HepG2 (cell line): ENCODE measurements around the gene USE1. TPM values are rescaled to one million over a fixed set of nuclear protein-coding genes. Genes with fewer than 3 reads are reported as not detected.

Experiments
- ATAC-seq: fragments of 200-7000 bp; cut with Tn5 transposase; 3 replicates; pipeline ENCODE4 v1.9.1; 2020; ENCODE audit warnings: mild to moderate bottlenecking, moderate library complexity
- BruUV-seq: library from RNA; stranded (reverse); fragments of 400-500 nt; replicated peaks from 2 replicates; lab custom pipeline; 2021; lab: Mats Ljungman, UMichigan
- CTCF ChIA-PET: fragments of 300-600 bp; formaldehyde crosslinking; extraction: SDS; loops from one replicate; lab custom pipeline; 2021; ENCODE audit warnings: low total read pairs, inconsistent platforms, low intra/inter-chr PET ratio; lab: Yijun Ruan, JAX
- POLR2A ChIA-PET: fragments of 350-600 bp; sonication (Branson Sonifier 250); formaldehyde crosslinking; loops from one replicate; lab custom pipeline; 2020; ENCODE audit warnings: antibody characterized with exemption, inconsistent platforms; lab: Yijun Ruan, JAX
- DNase-seq: peaks from one replicate; pipeline ENCODE4 v3.0.0-alpha.2; 2015; ENCODE audit warnings: low spot score
- FAIRE-seq: peaks from 3 replicates; lab custom pipeline; 2011; peaks lifted over from hg19 to GRCh38; lab: Jason Lieb, UNC
- H2AFZ ChIP-seq: one replicate; pipeline ENCODE4 v1.6.1; 2011; ENCODE audit warnings: low read length, inconsistent platforms
- H3K27ac ChIP-seq: fragments of 300-600 bp; 3 replicates; pipeline ENCODE4 v1.8.0; 2011; ENCODE audit warnings: mixed run types, mild to moderate bottlenecking, mixed read lengths, low read length, inconsistent platforms; ENCODE audit not compliant: insufficient read depth; ENCODE audit errors: extremely low read length
- H3K27me3 ChIP-seq, 2 experiments: fragments of 200-600 bp in 1 of 2; 2 replicates in 1 of 2; 3 replicates in 1 of 2; pipeline versions ENCODE4 v1.6.0 to v1.8.0; 2011; ENCODE audit warnings: low read length in 2 of 2, mild to moderate bottlenecking in 2 of 2, moderate library complexity in 2 of 2, inconsistent platforms in 1 of 2; ENCODE audit not compliant: insufficient read depth in 2 of 2, control insufficient read depth in 1 of 2
- H3K36me3 ChIP-seq, 2 experiments: fragments of 200-600 bp in 1 of 2; replicated peaks in 1 of 2; 2 replicates in 1 of 2; 3 replicates in 1 of 2; pipeline versions ENCODE4 v1.5.1 to v1.8.0; 2011; ENCODE audit warnings: low read length in 2 of 2, inconsistent platforms in 1 of 2; ENCODE audit not compliant: insufficient read depth in 2 of 2, control insufficient read depth in 1 of 2
- H3K4me1 ChIP-seq: 2 replicates; pipeline ENCODE4 v1.5.1; 2012; ENCODE audit warnings: low read length, inconsistent platforms; ENCODE audit not compliant: insufficient read depth
- H3K4me2 ChIP-seq: 2 replicates; pipeline ENCODE4 v1.6.0; 2011; ENCODE audit warnings: low read depth, low read length, inconsistent platforms
- H3K4me3 ChIP-seq, 3 experiments: fragments of 200-600 bp in 1 of 3; sonication (generic), shearing (Covaris generic) in 1 of 3; replicated peaks in 1 of 3; 2 replicates each; pipeline ENCODE4 v1.5.1; 2011 to 2016; ENCODE audit warnings: low read length in 3 of 3, inconsistent platforms in 2 of 3, low read depth in 2 of 3, mild to moderate bottlenecking in 2 of 3, control low read depth in 1 of 3, mixed read lengths in 1 of 3; ENCODE audit not compliant: insufficient read depth in 1 of 3
- H3K79me2 ChIP-seq: one replicate; pipeline ENCODE4 v1.6.1; 2011; ENCODE audit warnings: low read length, inconsistent platforms; ENCODE audit not compliant: insufficient read depth
- H3K9ac ChIP-seq: 2 replicates; pipeline ENCODE4 v1.6.0; 2011; ENCODE audit warnings: mild to moderate bottlenecking, low read depth, low read length, inconsistent platforms; ENCODE audit not compliant: insufficient read depth
- H3K9me3 ChIP-seq: 2 replicates; pipeline ENCODE4 v1.5.1; 2012; ENCODE audit warnings: mild to moderate bottlenecking, low read length
- H4K20me1 ChIP-seq: 2 replicates; pipeline ENCODE4 v1.6.0; 2011; ENCODE audit warnings: inconsistent platforms, mild to moderate bottlenecking, low read length, moderate library complexity; ENCODE audit not compliant: insufficient read depth
- GZF1 ChIP-seq: sonication (generic); formaldehyde crosslinking; IDR thresholded peaks from 2 replicates; pipeline ENCODE4 v1.5.1; 2020; ENCODE audit warnings: mild to moderate bottlenecking, missing genetic modification reagents
- HDAC1 ChIP-seq: sonication (generic); formaldehyde crosslinking; IDR thresholded peaks from 2 replicates; pipeline ENCODE4 v1.5.1; 2020; ENCODE audit warnings: mild to moderate bottlenecking, missing genetic modification reagents
- KDM4B ChIP-seq: sonication (generic); formaldehyde crosslinking; IDR thresholded peaks from 2 replicates; pipeline ENCODE4 v1.4.0; 2020; ENCODE audit warnings: missing genetic modification reagents
- MEIS1 ChIP-seq: sonication (generic); formaldehyde crosslinking; IDR thresholded peaks from 2 replicates; pipeline ENCODE4 v1.9.0; 2021; ENCODE audit warnings: mild to moderate bottlenecking, missing genetic modification reagents, moderate library complexity, borderline replicate concordance
- MTERF4 ChIP-seq: sonication (generic); formaldehyde crosslinking; IDR thresholded peaks from 2 replicates; pipeline ENCODE4 v1.8.0; 2023; ENCODE audit warnings: mild to moderate bottlenecking, missing genetic modification reagents
- NR1H2 ChIP-seq: sonication (generic); formaldehyde crosslinking; IDR thresholded peaks from 2 replicates; pipeline ENCODE4 v1.8.1; 2022; ENCODE audit warnings: low read depth, missing genetic modification reagents, borderline replicate concordance
- NR2F6 ChIP-seq, 2 experiments: IDR thresholded peaks; 2 replicates each; pipeline ENCODE4 v1.6.1; 2016; ENCODE audit warnings: antibody characterized with exemption in 1 of 2, mild to moderate bottlenecking in 1 of 2
- REST ChIP-seq, 2 experiments: IDR thresholded peaks; 2 replicates each; pipeline ENCODE4 v1.6.1; 2011 to 2012; ENCODE audit warnings: low read length in 2 of 2, borderline replicate concordance in 1 of 2, low read depth in 1 of 2, mild to moderate bottlenecking in 1 of 2, moderate library complexity in 1 of 2
- SMARCE1 ChIP-seq: fragments of 450-650 bp; IDR thresholded peaks from 2 replicates; pipeline ENCODE4 v1.6.1; 2017; ENCODE audit warnings: borderline replicate concordance
- SRF ChIP-seq: IDR thresholded peaks from 2 replicates; pipeline ENCODE4 v1.6.1; 2011; ENCODE audit warnings: mild to moderate bottlenecking, low read depth, low read length, moderate library complexity
- TBX3 ChIP-seq: fragments of 450-650 bp; IDR thresholded peaks from 2 replicates; pipeline ENCODE4 v1.6.1; 2017; ENCODE audit warnings: antibody characterized with exemption, mild to moderate bottlenecking, inconsistent platforms, borderline replicate concordance
- TEAD3 ChIP-seq: optimal IDR thresholded peaks from 2 replicates; pipeline ENCODE3; 2016; ENCODE audit warnings: borderline replicate concordance
- ZBTB38 ChIP-seq: sonication (generic); formaldehyde crosslinking; IDR thresholded peaks from 2 replicates; pipeline ENCODE4 v1.5.1; 2020; ENCODE audit warnings: mild to moderate bottlenecking, missing genetic modification reagents
- ZNF331 ChIP-seq: sonication (generic); formaldehyde crosslinking; IDR thresholded peaks from 2 replicates; pipeline ENCODE4 v1.4.0; 2020; ENCODE audit warnings: missing genetic modification reagents
- ZNF33A ChIP-seq: sonication (generic); formaldehyde crosslinking; IDR thresholded peaks from 2 replicates; pipeline ENCODE4 v1.5.1; 2020; ENCODE audit warnings: missing genetic modification reagents, mild to moderate bottlenecking, moderate library complexity, borderline replicate concordance
- ZNF362 ChIP-seq: sonication (generic); formaldehyde crosslinking; IDR thresholded peaks from 2 replicates; pipeline ENCODE4 v1.4.0; 2020; ENCODE audit warnings: missing genetic modification reagents, mild to moderate bottlenecking, borderline replicate concordance
- ZNF691 ChIP-seq: sonication (generic); formaldehyde crosslinking; IDR thresholded peaks from 2 replicates; pipeline ENCODE4 v1.4.0; 2020; ENCODE audit warnings: missing genetic modification reagents, low read depth, mild to moderate bottlenecking, borderline replicate concordance
- WGBS: methylation state at CpG from one replicate; pipeline ENCODE4 v1.1.6; 2017; ENCODE audit warnings: low lambda C conversion rate; 5-methylcytosine and 5-hydroxymethylcytosine counted together
- in situ Hi-C: cut with HindIII; loops from 2 replicates; pipeline ENCODE4 v1.10.0; 2017; ENCODE audit warnings: low pct_unique_long_range_greater_than_20kb; ENCODE audit not compliant: extremely low pct_ligation_motif_present
- intact Hi-C: fragments of 100-400 bp; cut with micrococcal nuclease; formaldehyde crosslinking; loops from one replicate; pipeline ENCODE4 v1.10.0; 2022; ENCODE audit not compliant: unreplicated experiment
- polyA plus RNA-seq, 8 experiments: library from polyadenylated mRNA; depleted of rRNA in 3 of 8; stranded (reverse) in 7 of 8; unstranded in 1 of 8; fragments of >200 nt; fragmentation: Illumina TruSeq in 4 of 8; extraction: Trizol in 4 of 8; gene quantifications; 2 replicates each; pipeline versions ENCODE4 v1.2.1 to v1.2.3, GENCODE V29; 2011 to 2016; ENCODE audit warnings: low read depth in 4 of 8, missing spikeins in 1 of 8, mixed read lengths in 1 of 8; ENCODE audit not compliant: insufficient read depth in 1 of 8
- total RNA-seq, 5 experiments: library from RNA; depleted of rRNA; stranded (reverse); fragments of >200 nt; fragmentation: Illumina TruSeq; extraction: Trizol; gene quantifications; 2 replicates each; pipeline ENCODE4 v1.2.3, GENCODE V29; 2016; ENCODE audit warnings: low read depth in 1 of 5

The USE1 gene
- total and polyA plus RNA-seq, 2 of the 13 experiments (the other 11 are each of a cell fraction or from before 2014, with no cell fraction given), result 9.9 to 17.6 TPM

GRCh38 chr19:17220207-17220758 is 5.1 kb downstream of the USE1 start:
- peaks cover 0 to 6% of the 10 kb centered on the region in 2 experiments; a peak in 2 of 5 replicates for H3K36me3 ChIP-seq
- ChIA-PET POLR2A (interaction anchor here (0.6 to 1.5 kb wide), 7 partner anchors 11 to 89 kb away, joined by 3 to 5 read pairs (median 4); partner anchors contain the start of genes BABAM1 and DDA1), CTCF (no interaction called here)
- no peaks in the 10 kb centered on the region for H4K20me1 ChIP-seq
- no peaks in the 10 kb centered on the region for H3K9me3 ChIP-seq
- no TSS peak for BruUV-seq
- no peaks in the 10 kb centered on the region for H3K27me3 ChIP-seq
- ATAC-seq (peak; percentile 54), FAIRE-seq (peak; percentile 28), DNase-seq (no peak)
- H3K79me2 ChIP-seq, result no peaks in the 10 kb centered on the region
- in situ Hi-C loops (no loop called here), intact Hi-C loops (no loop called here)
- H3K27ac ChIP-seq, result peak overlapping the region; percentile 34
- peaks cover 25% of the 10 kb centered on the region for H3K4me1 ChIP-seq
- H3K4me3 ChIP-seq, result no peak overlapping the region
- H2AFZ ChIP-seq, result no peak overlapping the region
- 41% methylated on average over 12 of the region's 14 CpGs for WGBS
- H3K9ac ChIP-seq, result 0 out of 2 replicates have a peak overlapping the region, but pooled peaks have one; percentile 7
- peak overlapping the region; percentile 24; the same call in 1 of the 2 replicates for H3K4me2 ChIP-seq
- no peak for TF ChIP-seq SMARCE1
- peak; percentile 22; the same call in 1 of the 2 replicates for TF ChIP-seq ZBTB38 (CRISPR knock-in tag)
- TF ChIP-seq ZNF362 (CRISPR knock-in tag), result peak; percentile 35; the same call in 1 of the 2 replicates
- TF ChIP-seq TBX3, result no peak
- no peak for TF ChIP-seq MEIS1 (CRISPR knock-in tag)
- no peak for TF ChIP-seq ZNF33A (CRISPR knock-in tag)
- 0 out of 2 replicates have a peak, but pooled peaks have one; percentile 32 for TF ChIP-seq HDAC1
- 0 out of 2 replicates have a peak, but pooled peaks have one; percentile 15 for TF ChIP-seq ZNF331 (CRISPR knock-in tag)
- no peak for TF ChIP-seq SRF
- TF ChIP-seq ZNF691 (CRISPR knock-in tag), result peak; percentile 90
- TF ChIP-seq REST (IDR thresholded peaks at IDR 0.05; ENCODE audit: borderline replicate concordance in 1 of 2, low read depth in 1 of 2, low read length in 2 of 2), result no peak
- TF ChIP-seq MTERF4 (CRISPR knock-in tag), result no peak
- peak; percentile 44 for TF ChIP-seq TEAD3 (CRISPR knock-in tag)
- no peak for TF ChIP-seq GZF1 (CRISPR knock-in tag)
- no peak for TF ChIP-seq NR1H2 (CRISPR knock-in tag)
- no peak for TF ChIP-seq NR2F6 (IDR thresholded peaks at IDR 0.05)
- TF ChIP-seq NR2F6 (CRISPR knock-in tag; IDR thresholded peaks at IDR 0.05), result peak; percentile 35; the same call in 1 of the 2 replicates
- TF ChIP-seq KDM4B (CRISPR knock-in tag), result no peak
